ENCODE results near the gene SEC16A.
A peak's percentile ranks its signal among the peaks of the same experiment; 100 is the strongest.

Gene SEC16A

GRCh38 chr9:136401173-136401922 lies 81.5 kb downstream of the SEC16A start:
- Histone ChIP-seq H3K4me3 (ENCODE audit: low read length in 2 of 2) (no peak overlapping the region), H3K27me3 (ENCODE audit: control insufficient read depth in 1 of 2, insufficient read depth in 2 of 2, low read length in 2 of 2) (no peaks in the 10 kb centered on the region), H3K27ac (ENCODE audit: low read length) (no peak overlapping the region), H3K9me3 (ENCODE audit: control insufficient read depth in 2 of 2, low read length in 2 of 2) (no peaks in the 10 kb centered on the region), H3K36me3 (ENCODE audit: control insufficient read depth in 2 of 2, insufficient read depth in 2 of 2, low read length in 2 of 2) (peaks cover 11 to 24% of the 10 kb centered on the region in 2 donors), H3K9ac (ENCODE audit: low read length in 2 of 2) (peak overlapping the region in 1 of 2 donors; percentile 10), H3K4me1 (ENCODE audit: control insufficient read depth, insufficient read depth, low read length) (peaks cover 25% of the 10 kb centered on the region)

- H3K27ac ChIP-seq (ENCODE audit: low read length): no peak within 1 kb of the TSS
- peaks cover 19 to 25% of the 10 kb centered on the region in 2 donors for H3K36me3 ChIP-seq (ENCODE audit: control insufficient read depth in 2 of 2, insufficient read depth in 2 of 2, low read length in 2 of 2)
- no peaks in the 10 kb centered on the region for H3K9me3 ChIP-seq (ENCODE audit: control insufficient read depth in 2 of 2, low read length in 2 of 2)
Observed at GRCh38 chr9:136400038-136400834, 82.6 kb downstream of the SEC16A start, which contains the start of gene SNAPC4. Gene SNAPC4, minus strand, starts transcription at chr9:136400170. Its CDS starts 1,742 bp downstream, at chr9:136398428.

GRCh38 chr9:136399176-136400037 lies 83.4 kb downstream of the SEC16A start:
- H3K9me3 ChIP-seq (ENCODE audit: control insufficient read depth in 2 of 2, low read length in 2 of 2): no peaks in the 10 kb centered on the region
- peak overlapping the region; percentile 79 to 83 for H3K4me3 ChIP-seq (ENCODE audit: low read length in 2 of 2)
- H3K27me3 ChIP-seq (ENCODE audit: control insufficient read depth in 1 of 2, insufficient read depth in 2 of 2, low read length in 2 of 2): no peaks in the 10 kb centered on the region
- peaks cover 25% of the 10 kb centered on the region for H3K4me1 ChIP-seq (ENCODE audit: control insufficient read depth, insufficient read depth, low read length)
- H3K36me3 ChIP-seq (ENCODE audit: control insufficient read depth in 2 of 2, insufficient read depth in 2 of 2, low read length in 2 of 2): peaks cover 27 to 32% of the 10 kb centered on the region in 2 donors
- peak overlapping the region; percentile 66 to 68 for H3K9ac ChIP-seq (ENCODE audit: low read length in 2 of 2)
- no peak overlapping the region for H3K27ac ChIP-seq (ENCODE audit: low read length)

More at GRCh38 chr9:136400038-136400834, 82.6 kb downstream of the SEC16A start, which contains the start of gene SNAPC4:
- Histone ChIP-seq H3K9ac (ENCODE audit: low read length in 2 of 2) (peak within 1 kb of the TSS; percentile 68 to 73), H3K4me1 (ENCODE audit: control insufficient read depth, insufficient read depth, low read length) (peaks cover 25% of the 10 kb centered on the region), H3K27me3 (ENCODE audit: control insufficient read depth in 1 of 2, insufficient read depth in 2 of 2, low read length in 2 of 2) (no peaks in the 10 kb centered on the region), H3K4me3 (ENCODE audit: low read length in 2 of 2) (peak within 1 kb of the TSS; percentile 79 to 83)

GRCh38 chr9:136398286-136398685 lies 84.6 kb downstream of the SEC16A start:
- Histone ChIP-seq H3K9ac (ENCODE audit: low read length in 2 of 2) (peak overlapping the region in 1 of 2 donors; percentile 68), H3K27me3 (ENCODE audit: control insufficient read depth in 1 of 2, insufficient read depth in 2 of 2, low read length in 2 of 2) (no peaks in the 10 kb centered on the region), H3K36me3 (ENCODE audit: control insufficient read depth in 2 of 2, insufficient read depth in 2 of 2, low read length in 2 of 2) (peaks cover 28 to 31% of the 10 kb centered on the region in 2 donors), H3K27ac (ENCODE audit: low read length) (no peak overlapping the region), H3K9me3 (ENCODE audit: control insufficient read depth in 2 of 2, low read length in 2 of 2) (no peaks in the 10 kb centered on the region), H3K4me3 (ENCODE audit: low read length in 2 of 2) (peak overlapping the region in 1 of 2 donors; percentile 83), H3K4me1 (ENCODE audit: control insufficient read depth, insufficient read depth, low read length) (peaks cover 23% of the 10 kb centered on the region)

- no peaks in the 10 kb centered on the region for H3K27me3 ChIP-seq (ENCODE audit: control insufficient read depth in 1 of 2, insufficient read depth in 2 of 2, low read length in 2 of 2)
- peaks cover 23% of the 10 kb centered on the region for H3K4me1 ChIP-seq (ENCODE audit: control insufficient read depth, insufficient read depth, low read length)
- H3K27ac ChIP-seq (ENCODE audit: low read length): no peak overlapping the region
- no peak overlapping the region for H3K9ac ChIP-seq (ENCODE audit: low read length in 2 of 2)
- no peaks in the 10 kb centered on the region for H3K9me3 ChIP-seq (ENCODE audit: control insufficient read depth in 2 of 2, low read length in 2 of 2)
- H3K36me3 ChIP-seq (ENCODE audit: control insufficient read depth in 2 of 2, insufficient read depth in 2 of 2, low read length in 2 of 2): peaks cover 28 to 34% of the 10 kb centered on the region in 2 donors
- H3K4me3 ChIP-seq (ENCODE audit: low read length in 2 of 2): no peak overlapping the region
Observed at GRCh38 chr9:136397643-136398042, 85.2 kb downstream of the SEC16A start.

- peaks cover 40 to 42% of the 10 kb centered on the region in 2 donors for H3K36me3 ChIP-seq (ENCODE audit: control insufficient read depth in 2 of 2, insufficient read depth in 2 of 2, low read length in 2 of 2)
Observed at GRCh38 chr9:136396219-136396515, 86.7 kb downstream of the SEC16A start.

GRCh38 chr9:136395345-136396218 lies 87.3 kb downstream of the SEC16A start:
- H3K36me3 ChIP-seq (ENCODE audit: control insufficient read depth in 2 of 2, insufficient read depth in 2 of 2, low read length in 2 of 2): peaks cover 40 to 42% of the 10 kb centered on the region in 2 donors
- no peaks in the 10 kb centered on the region for H3K9me3 ChIP-seq (ENCODE audit: control insufficient read depth in 2 of 2, low read length in 2 of 2)
- H3K4me1 ChIP-seq (ENCODE audit: control insufficient read depth, insufficient read depth, low read length): peaks cover 22% of the 10 kb centered on the region
- H3K9ac ChIP-seq (ENCODE audit: low read length in 2 of 2): no peak overlapping the region
- no peak overlapping the region for H3K4me3 ChIP-seq (ENCODE audit: low read length in 2 of 2)
- H3K27ac ChIP-seq (ENCODE audit: low read length): no peak overlapping the region
- H3K27me3 ChIP-seq (ENCODE audit: control insufficient read depth in 1 of 2, insufficient read depth in 2 of 2, low read length in 2 of 2): no peaks in the 10 kb centered on the region

More at GRCh38 chr9:136396219-136396515, 86.7 kb downstream of the SEC16A start:
- Histone ChIP-seq H3K27me3 (ENCODE audit: control insufficient read depth in 1 of 2, insufficient read depth in 2 of 2, low read length in 2 of 2) (no peaks in the 10 kb centered on the region), H3K4me3 (ENCODE audit: low read length in 2 of 2) (no peak overlapping the region), H3K9me3 (ENCODE audit: control insufficient read depth in 2 of 2, low read length in 2 of 2) (no peaks in the 10 kb centered on the region), H3K4me1 (ENCODE audit: control insufficient read depth, insufficient read depth, low read length) (peaks cover 23% of the 10 kb centered on the region), H3K27ac (ENCODE audit: low read length) (no peak overlapping the region), H3K9ac (ENCODE audit: low read length in 2 of 2) (no peak overlapping the region)

- Histone ChIP-seq H3K27me3 (ENCODE audit: control insufficient read depth in 1 of 2, insufficient read depth in 2 of 2, low read length in 2 of 2) (no peaks in the 10 kb centered on the region), H3K36me3 (ENCODE audit: control insufficient read depth in 2 of 2, insufficient read depth in 2 of 2, low read length in 2 of 2) (peaks cover 40 to 42% of the 10 kb centered on the region in 2 donors), H3K27ac (ENCODE audit: low read length) (no peak overlapping the region), H3K9me3 (ENCODE audit: control insufficient read depth in 2 of 2, low read length in 2 of 2) (no peaks in the 10 kb centered on the region), H3K4me3 (ENCODE audit: low read length in 2 of 2) (no peak overlapping the region), H3K4me1 (ENCODE audit: control insufficient read depth, insufficient read depth, low read length) (peaks cover 18% of the 10 kb centered on the region), H3K9ac (ENCODE audit: low read length in 2 of 2) (no peak overlapping the region)
Observed at GRCh38 chr9:136395020-136395340, 87.9 kb downstream of the SEC16A start.

- Histone ChIP-seq H3K27ac (ENCODE audit: low read length) (no peak overlapping the region), H3K4me1 (ENCODE audit: control insufficient read depth, insufficient read depth, low read length) (peaks cover 15% of the 10 kb centered on the region), H3K36me3 (ENCODE audit: control insufficient read depth in 2 of 2, insufficient read depth in 2 of 2, low read length in 2 of 2) (peaks cover 40 to 42% of the 10 kb centered on the region in 2 donors), H3K9me3 (ENCODE audit: control insufficient read depth in 2 of 2, low read length in 2 of 2) (no peaks in the 10 kb centered on the region), H3K27me3 (ENCODE audit: control insufficient read depth in 1 of 2, insufficient read depth in 2 of 2, low read length in 2 of 2) (no peaks in the 10 kb centered on the region), H3K9ac (ENCODE audit: low read length in 2 of 2) (no peak overlapping the region), H3K4me3 (ENCODE audit: low read length in 2 of 2) (no peak overlapping the region)
Observed at GRCh38 chr9:136394312-136395019, 88.4 kb downstream of the SEC16A start.

Data from stomach smooth muscle (tissue), 2 donors.